ENCODE measurements around the gene MYH16.
"Not testable (repeated sequence)": the region's sequence is repeated elsewhere in the genome, so short reads cannot be mapped to it uniquely, and the experiment has no call there.

Gene MYH16

DNA sequence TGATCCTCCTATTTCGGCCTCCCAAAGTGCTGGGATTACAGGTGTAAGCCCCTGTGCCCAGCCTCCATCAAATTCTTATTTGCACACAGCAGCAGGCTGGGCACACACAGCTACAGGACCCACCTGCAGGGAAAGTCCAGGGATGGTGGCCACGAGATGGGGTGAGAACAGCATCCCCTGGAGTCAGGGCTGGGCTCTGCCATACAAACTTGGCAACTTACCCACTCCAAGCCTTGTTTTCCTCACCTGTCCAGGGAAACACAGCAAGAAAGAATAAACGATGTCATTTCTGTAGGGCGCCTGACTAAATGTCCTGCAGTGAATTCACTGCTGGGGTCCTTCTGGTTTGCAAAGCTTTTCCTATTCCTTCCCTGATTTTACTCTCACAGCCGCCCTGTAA lies 5.5 kb downstream of the MYH16 start (continued):
- TF ChIP-seq, protein P1, sequence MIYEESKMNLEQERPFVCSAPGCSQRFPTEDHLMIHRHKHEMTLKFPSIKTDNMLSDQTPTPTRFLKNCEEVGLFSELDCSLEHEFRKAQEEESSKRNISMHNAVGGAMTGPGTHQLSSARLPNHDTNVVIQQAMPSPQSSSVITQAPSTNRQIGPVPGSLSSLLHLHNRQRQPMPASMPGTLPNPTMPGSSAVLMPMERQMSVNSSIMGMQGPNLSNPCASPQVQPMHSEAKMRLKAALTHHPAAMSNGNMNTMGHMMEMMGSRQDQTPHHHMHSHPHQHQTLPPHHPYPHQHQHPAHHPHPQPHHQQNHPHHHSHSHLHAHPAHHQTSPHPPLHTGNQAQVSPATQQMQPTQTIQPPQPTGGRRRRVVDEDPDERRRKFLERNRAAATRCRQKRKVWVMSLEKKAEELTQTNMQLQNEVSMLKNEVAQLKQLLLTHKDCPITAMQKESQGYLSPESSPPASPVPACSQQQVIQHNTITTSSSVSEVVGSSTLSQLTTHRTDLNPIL (CRISPR knock-in tag; IDR thresholded peaks at IDR 0.05; ENCODE audit: low read depth) = no peak

DNA sequence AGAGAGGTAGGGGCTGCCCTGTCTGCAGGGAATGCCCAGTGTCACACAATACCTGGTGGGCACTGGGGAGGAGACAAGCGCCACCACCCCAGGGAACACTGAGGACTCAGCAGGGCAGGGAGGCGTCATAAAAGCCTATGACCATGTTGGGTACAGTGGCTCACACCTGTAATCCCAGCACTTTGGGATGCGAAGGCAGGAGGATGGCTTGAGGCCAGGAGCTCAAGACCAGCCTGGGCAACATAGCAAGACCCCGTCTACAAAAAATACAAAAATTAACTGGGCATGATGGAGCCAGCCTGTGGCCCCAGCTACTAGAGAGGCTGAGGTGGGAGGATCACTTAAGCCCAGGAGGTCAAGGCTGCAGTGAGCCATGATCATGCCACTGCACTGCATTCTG lies 11.5 kb downstream of the MYH16 start:
- not testable (repeated sequence) for ATAC-seq

DNA sequence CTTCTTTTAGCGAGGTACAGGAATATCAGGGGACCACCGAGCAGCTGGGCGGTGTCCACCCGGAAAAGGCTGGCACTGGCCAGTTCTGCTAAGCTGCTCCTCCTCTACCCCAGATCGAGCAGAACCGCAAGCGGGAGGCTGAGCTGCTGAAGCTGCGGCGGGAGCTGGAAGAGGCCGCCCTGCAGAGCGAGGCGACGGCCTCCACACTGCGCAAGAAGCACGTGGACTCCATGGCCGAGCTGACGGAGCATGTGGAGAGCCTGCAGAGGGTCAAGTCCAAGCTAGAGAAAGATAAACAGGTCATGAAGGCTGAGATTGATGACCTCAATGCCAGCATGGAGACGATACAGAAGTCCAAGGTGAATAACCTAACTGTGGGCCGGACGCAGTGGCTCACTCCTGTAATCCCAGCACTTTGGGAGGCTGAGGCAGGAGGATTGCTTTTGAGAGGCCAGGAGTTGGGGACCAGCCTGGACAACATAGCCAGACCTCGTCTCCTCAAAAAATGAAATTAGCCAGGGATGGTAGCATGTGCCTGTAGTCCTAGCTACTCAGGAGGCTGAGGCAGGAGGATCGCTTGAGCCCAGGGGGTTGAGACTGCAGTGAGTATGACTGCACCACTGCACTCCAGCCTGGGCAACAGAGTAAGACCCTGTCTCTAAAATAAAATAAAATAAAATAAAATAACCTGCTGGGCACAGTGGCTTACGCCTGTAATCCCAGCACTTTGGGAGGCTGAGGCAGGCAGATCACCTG lies 15.3 kb downstream of the MYH16 start:
- no peak for ATAC-seq
- TF ChIP-seq TCF4 (CRISPR knock-in tag; IDR thresholded peaks at IDR 0.05; ENCODE audit: borderline replicate concordance) (no peak), ZNF565 (CRISPR knock-in tag; conservative IDR thresholded peaks at IDR 0.05; ENCODE audit: low read depth) (no peak), TOX (CRISPR knock-in tag; IDR thresholded peaks at IDR 0.05; ENCODE audit: borderline replicate concordance) (no peak)
- TF ChIP-seq, protein P2, sequence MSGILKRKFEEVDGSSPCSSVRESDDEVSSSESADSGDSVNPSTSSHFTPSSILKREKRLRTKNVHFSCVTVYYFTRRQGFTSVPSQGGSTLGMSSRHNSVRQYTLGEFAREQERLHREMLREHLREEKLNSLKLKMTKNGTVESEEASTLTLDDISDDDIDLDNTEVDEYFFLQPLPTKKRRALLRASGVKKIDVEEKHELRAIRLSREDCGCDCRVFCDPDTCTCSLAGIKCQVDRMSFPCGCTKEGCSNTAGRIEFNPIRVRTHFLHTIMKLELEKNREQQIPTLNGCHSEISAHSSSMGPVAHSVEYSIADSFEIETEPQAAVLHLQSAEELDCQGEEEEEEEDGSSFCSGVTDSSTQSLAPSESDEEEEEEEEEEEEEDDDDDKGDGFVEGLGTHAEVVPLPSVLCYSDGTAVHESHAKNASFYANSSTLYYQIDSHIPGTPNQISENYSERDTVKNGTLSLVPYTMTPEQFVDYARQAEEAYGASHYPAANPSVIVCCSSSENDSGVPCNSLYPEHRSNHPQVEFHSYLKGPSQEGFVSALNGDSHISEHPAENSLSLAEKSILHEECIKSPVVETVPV (CRISPR knock-in tag; IDR thresholded peaks at IDR 0.05) = no peak

DNA sequence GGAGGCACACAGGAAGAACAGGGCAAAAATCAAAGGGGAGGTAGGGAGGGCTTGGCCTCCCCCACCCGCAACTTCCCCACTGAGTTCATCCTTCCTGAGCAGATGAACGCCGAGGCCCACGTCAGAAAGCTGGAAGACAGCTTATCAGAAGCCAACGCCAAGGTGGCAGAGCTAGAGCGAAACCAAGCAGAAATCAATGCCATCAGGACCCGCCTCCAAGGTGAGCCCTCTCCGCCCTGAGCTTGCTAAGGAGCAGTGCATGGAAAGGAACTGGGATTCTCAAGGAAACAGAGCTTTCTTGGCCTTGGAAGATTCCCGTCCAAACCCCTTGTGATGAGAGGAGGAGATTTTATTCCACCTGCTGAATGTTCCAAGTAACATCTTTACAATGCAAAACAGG lies 16.5 kb downstream of the MYH16 start:
- TF ChIP-seq BACH2 (CRISPR knock-in tag; IDR thresholded peaks at IDR 0.05; ENCODE audit: borderline replicate concordance) (no peak), GLIS3 (CRISPR knock-in tag; IDR thresholded peaks at IDR 0.05) (no peak)
- ATAC-seq = no peak

DNA sequence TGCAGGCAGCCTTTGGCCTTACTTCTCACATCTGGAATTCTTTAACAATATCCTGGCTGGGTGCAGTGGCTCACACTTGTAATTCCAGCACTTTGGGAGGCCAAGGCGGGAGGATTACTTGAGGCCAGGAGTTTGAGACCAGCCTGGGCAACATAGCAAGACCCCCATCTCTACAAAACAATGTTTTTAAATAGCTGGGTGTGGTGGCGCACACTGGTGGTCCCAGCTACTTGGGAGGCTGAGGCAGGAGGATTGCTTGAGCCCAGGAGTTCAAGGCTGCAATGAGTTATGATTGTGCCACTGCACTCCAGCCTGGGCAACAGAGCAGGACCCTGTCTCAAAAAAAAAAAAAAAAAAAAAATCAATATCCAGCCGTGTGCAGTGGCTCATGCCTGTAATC lies 17.5 kb downstream of the MYH16 start:
- not testable (repeated sequence) for ATAC-seq

DNA sequence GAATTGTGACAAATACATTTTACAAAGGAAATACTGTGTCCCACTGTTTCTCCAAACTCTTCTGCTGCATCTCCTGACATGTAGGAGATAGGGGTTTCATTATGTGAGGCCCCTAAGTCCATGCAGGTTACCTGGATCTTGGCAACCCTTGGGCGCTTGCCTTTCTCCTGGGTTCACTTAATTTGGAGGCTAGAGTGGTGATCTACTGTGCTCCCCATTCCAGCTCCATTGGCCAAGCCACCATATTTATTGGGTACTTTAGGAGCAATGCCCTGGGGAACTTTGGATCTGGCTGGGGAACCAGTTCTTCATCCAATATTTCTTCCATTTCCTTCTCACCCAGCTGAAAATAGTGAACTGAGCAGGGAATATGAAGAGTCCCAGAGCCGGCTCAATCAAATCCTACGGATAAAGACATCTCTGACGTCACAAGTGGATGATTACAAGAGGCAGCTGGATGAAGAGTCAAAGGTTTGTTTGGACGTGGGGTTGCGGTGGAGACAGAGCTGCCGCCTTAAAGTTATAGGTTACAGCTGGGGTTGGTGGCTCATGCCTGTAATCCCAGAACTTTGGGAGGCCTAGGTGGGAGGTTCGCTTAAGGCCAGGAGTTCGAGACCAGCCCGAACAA lies 18.5 kb downstream of the MYH16 start:
- no peak for ATAC-seq
- no peak for TF ChIP-seq SNAI2 (CRISPR knock-in tag; IDR thresholded peaks at IDR 0.05)
- TF ChIP-seq, protein P3, sequence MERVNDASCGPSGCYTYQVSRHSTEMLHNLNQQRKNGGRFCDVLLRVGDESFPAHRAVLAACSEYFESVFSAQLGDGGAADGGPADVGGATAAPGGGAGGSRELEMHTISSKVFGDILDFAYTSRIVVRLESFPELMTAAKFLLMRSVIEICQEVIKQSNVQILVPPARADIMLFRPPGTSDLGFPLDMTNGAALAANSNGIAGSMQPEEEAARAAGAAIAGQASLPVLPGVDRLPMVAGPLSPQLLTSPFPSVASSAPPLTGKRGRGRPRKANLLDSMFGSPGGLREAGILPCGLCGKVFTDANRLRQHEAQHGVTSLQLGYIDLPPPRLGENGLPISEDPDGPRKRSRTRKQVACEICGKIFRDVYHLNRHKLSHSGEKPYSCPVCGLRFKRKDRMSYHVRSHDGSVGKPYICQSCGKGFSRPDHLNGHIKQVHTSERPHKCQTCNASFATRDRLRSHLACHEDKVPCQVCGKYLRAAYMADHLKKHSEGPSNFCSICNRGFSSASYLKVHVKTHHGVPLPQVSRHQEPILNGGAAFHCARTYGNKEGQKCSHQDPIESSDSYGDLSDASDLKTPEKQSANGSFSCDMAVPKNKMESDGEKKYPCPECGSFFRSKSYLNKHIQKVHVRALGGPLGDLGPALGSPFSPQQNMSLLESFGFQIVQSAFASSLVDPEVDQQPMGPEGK (CRISPR knock-in tag; IDR thresholded peaks at IDR 0.05; ENCODE audit: borderline replicate concordance) = no peak
- no peak for TF ChIP-seq BACH2 (CRISPR knock-in tag; IDR thresholded peaks at IDR 0.05; ENCODE audit: borderline replicate concordance)
- TF ChIP-seq ISL1 (CRISPR knock-in tag; IDR thresholded peaks at IDR 0.05) = no peak
- TF ChIP-seq ZC3H10 (CRISPR knock-in tag; IDR thresholded peaks at IDR 0.05) = no peak
- TF ChIP-seq ARNTL (CRISPR knock-in tag; IDR thresholded peaks at IDR 0.05; ENCODE audit: borderline replicate concordance, low read depth) = no peak
- TF ChIP-seq GLIS3 (CRISPR knock-in tag; IDR thresholded peaks at IDR 0.05) = no peak
- TF ChIP-seq, protein P4, sequence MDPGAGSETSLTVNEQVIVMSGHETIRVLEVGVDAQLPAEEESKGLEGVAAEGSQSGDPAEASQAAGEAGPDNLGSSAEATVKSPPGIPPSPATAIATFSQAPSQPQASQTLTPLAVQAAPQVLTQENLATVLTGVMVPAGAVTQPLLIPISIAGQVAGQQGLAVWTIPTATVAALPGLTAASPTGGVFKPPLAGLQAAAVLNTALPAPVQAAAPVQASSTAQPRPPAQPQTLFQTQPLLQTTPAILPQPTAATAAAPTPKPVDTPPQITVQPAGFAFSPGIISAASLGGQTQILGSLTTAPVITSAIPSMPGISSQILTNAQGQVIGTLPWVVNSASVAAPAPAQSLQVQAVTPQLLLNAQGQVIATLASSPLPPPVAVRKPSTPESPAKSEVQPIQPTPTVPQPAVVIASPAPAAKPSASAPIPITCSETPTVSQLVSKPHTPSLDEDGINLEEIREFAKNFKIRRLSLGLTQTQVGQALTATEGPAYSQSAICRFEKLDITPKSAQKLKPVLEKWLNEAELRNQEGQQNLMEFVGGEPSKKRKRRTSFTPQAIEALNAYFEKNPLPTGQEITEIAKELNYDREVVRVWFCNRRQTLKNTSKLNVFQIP (CRISPR knock-in tag; IDR thresholded peaks at IDR 0.05; ENCODE audit: borderline replicate concordance, low read depth) = no peak
- no peak for TF ChIP-seq TOX (CRISPR knock-in tag; IDR thresholded peaks at IDR 0.05; ENCODE audit: borderline replicate concordance)
- no peak for TF ChIP-seq ZNF8 (CRISPR knock-in tag; IDR thresholded peaks at IDR 0.05)

DNA sequence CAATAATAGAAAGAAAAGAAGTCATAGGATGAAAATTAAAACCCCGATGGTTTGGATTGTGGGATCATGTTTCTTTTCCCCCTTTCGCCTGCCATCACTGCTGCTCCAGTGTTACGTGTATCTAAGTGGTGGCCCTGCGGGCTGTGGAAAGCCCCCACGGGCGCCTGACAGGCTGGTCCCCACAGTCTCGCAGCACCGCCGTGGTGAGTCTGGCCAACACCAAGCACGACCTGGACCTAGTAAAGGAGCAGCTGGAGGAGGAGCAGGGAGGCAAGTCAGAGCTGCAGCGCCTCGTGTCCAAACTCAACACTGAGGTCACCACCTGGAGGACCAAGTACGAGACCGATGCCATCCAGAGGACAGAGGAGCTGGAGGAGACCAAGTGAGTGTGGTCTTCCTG lies 19.5 kb downstream of the MYH16 start:
- no peak for ATAC-seq
- TF ChIP-seq ZFP3 (CRISPR knock-in tag; IDR thresholded peaks at IDR 0.05) (no peak), BACH2 (CRISPR knock-in tag; IDR thresholded peaks at IDR 0.05; ENCODE audit: borderline replicate concordance) (no peak), PPARA (CRISPR knock-in tag; IDR thresholded peaks at IDR 0.05; ENCODE audit: borderline replicate concordance) (no peak), ZNF70 (CRISPR knock-in tag; IDR thresholded peaks at IDR 0.05) (no peak), TOX (CRISPR knock-in tag; IDR thresholded peaks at IDR 0.05; ENCODE audit: borderline replicate concordance) (no peak), OSR1 (CRISPR knock-in tag; IDR thresholded peaks at IDR 0.05) (no peak), ZFP30 (CRISPR knock-in tag; IDR thresholded peaks at IDR 0.05) (no peak), GLIS3 (CRISPR knock-in tag; IDR thresholded peaks at IDR 0.05) (no peak), SNAI2 (CRISPR knock-in tag; IDR thresholded peaks at IDR 0.05) (no peak), ARNTL (CRISPR knock-in tag; IDR thresholded peaks at IDR 0.05; ENCODE audit: borderline replicate concordance, low read depth) (no peak)
- TF ChIP-seq, protein P4 (CRISPR knock-in tag; IDR thresholded peaks at IDR 0.05; ENCODE audit: borderline replicate concordance, low read depth) = no peak
- TF ChIP-seq, protein P2 (CRISPR knock-in tag; IDR thresholded peaks at IDR 0.05) = no peak

All from SK-N-SH treated with all-trans-retinoic acid at 6 μM for 48 hours (cell line).